CD1c-positive myeloid dendritic cell (primary cell): Measurements from ENCODE around the gene ATP12A.

Source experiments
- DNase-seq: peaks from one replicate; pipeline ENCODE4 v3.0.0-alpha.2; 2016; ENCODE audit errors: extremely low spot score

Gene ATP12A

DNA sequence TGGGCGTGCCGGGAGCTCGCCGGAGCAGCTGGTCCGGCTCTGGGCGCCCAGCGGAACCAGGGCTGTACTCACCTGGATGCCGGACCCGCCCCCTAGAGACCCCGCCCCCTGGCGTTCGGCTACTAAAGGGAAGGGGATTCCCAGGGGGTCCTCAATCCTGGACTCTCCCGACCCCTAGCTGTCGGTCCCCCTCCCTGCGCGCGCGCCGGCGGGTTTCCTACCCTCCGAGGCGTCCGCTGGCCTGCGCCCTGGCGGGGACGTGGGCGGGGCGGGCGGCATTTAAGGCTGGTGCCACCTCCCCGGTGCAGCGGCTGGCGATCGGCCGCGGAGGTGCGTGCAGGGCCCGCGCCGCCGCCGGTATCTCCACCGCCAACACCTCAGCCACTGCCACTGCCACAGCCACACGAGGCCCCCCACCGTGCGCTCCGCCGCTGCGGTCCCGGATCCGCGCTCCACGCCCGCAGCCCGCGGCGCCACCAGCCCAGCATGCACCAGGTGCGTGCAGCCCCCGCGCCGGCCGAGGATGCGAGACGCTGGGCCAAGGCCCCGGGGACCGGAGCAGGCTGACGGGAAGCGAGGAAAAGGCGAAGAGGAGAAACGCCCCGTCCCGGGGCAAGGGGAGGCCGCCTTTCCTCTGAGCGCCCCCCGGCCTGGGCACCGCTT, at the start of gene ATP12A:
Gene ATP12A, plus strand, starts transcription at position 151 of the 663 bp plus-strand sequence. Its CDS starts 336 bp downstream, at position 487.
- DNase-seq: peak; percentile 30

DNA sequence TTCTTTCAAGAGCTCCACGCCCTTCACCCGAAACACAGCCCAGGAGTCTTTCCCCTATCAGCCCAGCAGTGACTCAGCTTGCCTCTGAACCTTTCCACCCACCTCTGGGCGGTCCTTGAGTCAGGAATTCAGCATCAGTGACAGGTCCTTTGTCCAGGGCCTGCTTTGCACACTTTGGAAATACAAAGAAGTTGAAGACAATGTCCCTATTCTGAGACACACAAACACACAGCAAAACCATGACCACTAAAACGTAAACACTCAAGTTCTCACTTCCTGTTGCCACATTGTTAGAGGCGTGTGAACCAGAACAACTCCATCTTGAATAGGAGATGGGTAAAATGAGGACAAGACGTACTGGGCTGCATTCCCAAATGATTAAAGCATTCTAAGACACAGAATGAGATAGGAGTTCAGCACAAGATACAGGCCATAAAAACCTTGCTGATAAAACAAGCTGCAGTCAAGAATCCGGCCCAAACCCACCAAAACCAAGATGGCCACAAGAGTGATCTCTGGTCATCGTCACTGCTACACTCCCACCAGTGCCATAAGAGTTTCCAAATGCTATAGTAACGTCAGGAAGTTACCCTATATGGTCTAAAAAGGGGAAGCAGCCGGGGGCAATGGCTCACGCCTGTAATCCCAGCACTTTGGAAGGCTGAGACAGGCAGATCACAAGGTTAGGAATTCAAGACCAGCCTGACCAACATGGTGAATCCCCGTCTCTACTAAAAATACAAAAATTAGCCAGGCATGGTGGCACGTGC, 49.2 kb upstream of the ATP12A start:
- peak; percentile 52 for DNase-seq

DNA sequence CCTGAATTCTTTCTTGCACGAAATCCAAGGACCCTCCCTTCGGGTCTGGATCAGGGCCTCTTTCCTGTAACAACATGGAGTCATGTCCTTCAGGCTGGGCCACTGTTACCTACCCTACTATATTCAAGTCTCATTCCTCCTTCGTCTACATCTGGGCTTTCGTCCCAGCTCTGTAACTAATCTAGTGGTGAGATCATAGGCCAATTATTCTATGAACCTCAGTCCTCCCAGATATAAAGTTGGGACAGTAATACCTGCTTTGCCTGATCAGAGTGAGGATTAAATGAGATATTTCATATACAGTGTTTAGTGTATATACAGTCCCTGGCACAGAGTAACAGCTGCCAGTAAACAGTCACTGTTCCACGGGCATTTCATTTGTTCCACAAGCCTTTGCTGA, 48.3 kb upstream of the ATP12A start:
- no peak for DNase-seq

DNA sequence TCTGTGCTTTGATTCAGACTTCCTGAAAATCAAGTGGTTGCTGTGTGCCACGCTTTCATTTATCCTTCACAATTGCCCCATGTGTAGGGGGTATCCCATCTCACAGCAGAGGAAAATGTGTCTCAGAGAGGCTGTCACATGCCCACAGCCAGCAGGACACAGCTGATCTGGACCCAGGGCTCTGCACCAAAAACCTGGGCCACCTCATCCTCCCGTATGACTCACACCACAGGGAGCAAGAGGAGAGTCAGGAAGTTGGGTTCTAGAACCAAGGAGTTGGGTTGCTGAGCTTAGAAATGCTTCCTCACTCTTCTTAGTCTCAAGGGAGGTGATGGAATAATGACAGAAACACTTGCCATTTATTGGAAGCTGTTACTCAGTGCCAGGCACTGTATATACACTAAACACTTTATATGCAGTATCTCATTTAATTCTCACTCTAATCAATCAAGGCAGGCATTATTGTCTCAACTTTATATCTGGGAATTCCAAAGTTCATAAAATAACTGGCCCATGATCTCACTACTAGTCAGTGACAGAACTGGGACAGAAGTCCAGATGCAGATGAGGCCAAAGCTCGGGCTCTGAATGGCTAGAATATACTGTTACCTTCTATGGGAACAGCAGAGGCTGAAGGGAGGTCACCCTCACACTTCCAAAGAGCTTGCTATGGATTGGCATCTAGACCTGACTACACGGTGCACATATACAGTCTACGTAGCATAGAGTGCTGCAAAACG, 47.7 kb upstream of the ATP12A start:
- peak; percentile 10 for DNase-seq

DNA sequence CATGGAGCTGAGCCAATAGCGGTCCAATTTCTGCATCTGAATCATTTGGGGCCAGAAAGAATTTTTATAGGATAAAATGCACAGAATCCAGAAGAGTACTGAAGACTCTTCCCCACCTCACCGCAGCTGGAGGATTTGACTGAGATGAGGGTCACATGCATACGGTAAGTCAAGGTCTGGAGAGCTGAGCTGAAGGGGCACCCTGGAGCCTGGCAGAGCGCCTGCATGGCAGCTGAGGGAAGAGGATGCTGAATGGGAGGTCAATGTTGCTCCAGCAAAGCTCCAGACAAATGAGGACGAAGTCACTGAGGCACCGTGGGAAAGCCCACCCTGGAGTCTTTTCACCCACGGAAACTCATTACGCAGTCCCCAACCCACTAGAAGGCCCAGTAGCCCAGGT, 43.4 kb upstream of the ATP12A start:
- DNase-seq: no peak

DNA sequence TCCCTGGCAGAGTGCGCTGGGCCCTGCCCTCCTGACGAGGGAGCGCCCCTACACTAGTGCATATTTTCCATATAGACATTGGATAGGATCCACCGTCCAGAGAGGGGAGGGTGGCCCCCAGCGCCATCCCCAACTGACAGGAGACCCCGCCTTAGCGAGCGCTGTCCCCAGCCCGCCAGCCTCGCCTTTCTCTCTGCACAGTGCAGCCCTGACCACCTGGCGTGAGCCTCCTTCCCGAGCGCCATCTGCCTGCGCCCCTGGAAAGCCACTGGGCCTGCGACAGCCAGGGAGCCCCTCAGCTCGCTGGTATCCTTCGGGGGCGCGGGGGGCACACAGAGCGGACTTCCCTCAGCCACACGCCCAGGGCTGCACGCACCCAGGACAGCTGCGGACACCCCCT, 42.1 kb upstream of the ATP12A start:
- no peak for DNase-seq

DNA sequence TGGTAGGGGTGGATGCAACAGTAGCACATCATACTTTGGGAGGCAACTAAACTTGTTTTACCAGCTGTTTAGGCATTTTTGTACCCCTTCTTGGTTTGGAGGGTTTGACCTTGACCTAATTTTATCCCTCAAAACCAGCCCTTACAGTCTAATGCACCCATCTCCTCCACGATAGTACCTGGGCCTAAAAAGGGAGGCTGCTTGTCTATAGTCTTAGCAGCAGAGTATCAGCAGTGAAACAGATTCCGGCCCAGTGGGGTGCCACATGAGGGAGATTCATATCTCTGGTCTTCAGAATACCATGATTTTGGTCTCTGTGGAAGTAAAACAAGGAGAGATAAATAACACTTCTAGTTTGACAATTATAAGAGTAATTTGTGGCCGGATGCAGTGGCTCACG, 39.5 kb upstream of the ATP12A start:
- DNase-seq: no peak

DNA sequence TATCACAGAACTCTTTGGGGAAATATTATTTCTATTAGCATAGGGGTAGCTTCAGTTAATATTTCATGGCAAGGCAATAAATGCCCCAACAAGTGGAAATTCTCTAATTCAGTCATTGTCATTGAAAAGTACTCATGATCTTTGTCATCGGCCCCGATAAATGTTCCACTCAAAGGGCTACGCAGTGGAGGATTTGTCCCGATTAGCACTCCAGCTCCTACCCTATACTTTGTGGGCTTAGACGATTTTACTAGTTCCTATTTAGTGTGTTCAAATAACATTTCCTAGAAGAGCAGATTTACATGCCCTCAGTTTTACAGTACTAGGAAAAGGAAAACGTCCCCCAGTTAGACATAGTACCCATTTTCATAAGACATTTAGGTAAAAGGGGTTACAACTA, 38.0 kb upstream of the ATP12A start:
- DNase-seq: no peak

DNA sequence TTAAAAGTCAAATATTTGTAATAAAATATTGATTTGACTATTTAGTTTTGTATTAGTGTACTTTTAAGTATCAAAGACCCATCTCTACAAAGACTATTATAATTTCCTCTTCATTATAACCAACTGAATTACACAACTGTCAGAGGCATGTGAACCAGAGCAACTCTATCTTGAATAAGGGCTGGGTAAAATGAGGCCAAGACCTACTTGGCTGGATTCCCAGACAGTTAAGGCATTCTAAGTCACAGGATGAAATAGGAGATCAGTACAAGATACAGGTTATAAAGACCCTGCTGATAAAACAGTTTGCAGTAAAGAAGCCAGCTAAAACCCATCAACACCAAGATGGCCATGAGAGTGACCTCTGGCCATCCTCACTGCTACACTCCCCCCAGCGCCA, 36.2 kb upstream of the ATP12A start:
- no peak for DNase-seq

DNA sequence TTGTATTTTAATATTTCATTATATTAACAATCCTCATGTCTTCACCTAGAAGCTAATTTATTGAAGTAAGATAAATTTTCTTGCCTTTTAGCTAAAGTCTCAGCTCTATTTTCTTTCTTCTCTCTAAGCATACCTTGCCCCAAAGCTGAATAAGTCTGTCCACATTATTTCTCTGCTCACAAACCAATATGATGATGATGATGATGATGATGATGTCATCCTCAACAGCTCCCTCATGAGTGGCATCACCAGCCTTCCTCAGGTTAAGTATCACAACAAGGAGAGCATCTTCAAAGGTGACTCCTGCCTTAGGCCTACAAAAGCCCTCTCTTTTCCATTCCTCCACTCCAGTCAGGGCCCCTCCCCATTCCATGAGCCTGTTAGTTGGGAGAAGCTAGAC, 31.9 kb upstream of the ATP12A start:
- no peak for DNase-seq

DNA sequence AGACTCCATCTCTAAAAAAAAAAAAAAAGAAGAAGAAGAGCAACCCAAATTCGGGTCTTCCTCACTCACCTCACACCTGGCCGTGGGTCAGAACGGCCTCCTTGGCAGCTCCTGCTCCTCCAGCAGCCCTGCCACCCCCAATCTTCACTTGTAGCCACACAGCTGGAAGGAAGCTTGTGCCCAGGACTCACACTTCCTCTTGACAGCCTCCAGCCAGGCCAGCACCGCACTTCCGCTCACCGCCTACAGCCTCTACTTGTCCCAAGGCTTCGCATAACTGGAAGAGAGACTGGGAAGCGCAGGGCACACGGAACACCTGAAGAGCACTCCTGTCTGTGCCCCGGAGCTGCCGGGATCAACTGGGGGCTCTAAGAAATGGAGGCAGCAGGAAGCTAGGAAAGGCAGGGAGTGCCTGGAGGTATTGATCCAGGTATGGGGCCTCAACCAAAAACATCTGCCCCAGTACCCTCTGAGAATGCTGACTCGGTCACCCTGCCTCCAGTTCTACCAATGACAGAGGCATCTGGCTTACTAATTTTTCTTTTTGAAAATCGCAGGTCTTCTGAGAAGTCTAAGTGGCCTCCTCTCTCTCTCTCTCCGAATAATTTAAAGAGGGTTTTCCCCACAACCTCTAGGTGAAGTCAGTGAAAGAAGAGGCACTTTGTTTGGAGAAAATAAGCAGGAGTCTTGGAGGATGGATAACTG, 31.1 kb upstream of the ATP12A start:
- peak; percentile 22 for DNase-seq

DNA sequence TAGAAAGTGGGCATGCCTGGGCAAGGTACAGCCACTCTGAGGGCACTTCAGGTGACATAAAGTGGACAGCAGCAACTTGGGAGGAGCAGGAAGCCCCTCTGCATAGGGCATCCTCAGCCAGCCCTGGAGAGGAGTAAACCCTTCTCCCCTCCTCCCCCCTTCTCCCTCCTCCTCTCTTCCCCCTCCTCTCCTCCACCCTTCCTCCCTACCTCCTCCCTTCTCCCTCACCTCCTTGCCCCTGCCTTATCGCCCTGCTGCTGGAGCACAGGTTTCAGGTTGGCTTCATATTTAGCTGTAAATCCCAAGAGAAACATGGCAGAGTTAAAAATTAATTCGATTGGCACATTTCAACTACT, 30.5 kb upstream of the ATP12A start:
- no peak for DNase-seq

DNA sequence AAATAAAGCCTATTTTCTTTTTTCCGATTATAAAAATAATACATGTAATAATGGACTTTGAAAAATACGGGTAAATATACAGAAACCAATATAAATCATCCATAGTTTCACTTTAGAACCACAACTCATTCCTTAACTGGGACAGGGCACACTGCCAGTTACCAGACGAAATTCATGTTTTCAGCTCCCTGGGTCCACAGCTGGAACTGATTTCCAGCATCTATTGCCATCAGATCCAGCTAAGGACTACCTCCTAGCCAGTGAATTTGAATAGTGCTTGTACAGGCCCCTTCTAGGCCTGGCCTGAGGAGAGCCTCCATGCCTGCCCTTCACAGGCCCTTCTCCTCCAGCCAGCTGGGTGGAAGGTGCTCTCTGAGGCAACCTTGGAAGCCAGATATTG, 30.0 kb upstream of the ATP12A start:
- DNase-seq: no peak

DNA sequence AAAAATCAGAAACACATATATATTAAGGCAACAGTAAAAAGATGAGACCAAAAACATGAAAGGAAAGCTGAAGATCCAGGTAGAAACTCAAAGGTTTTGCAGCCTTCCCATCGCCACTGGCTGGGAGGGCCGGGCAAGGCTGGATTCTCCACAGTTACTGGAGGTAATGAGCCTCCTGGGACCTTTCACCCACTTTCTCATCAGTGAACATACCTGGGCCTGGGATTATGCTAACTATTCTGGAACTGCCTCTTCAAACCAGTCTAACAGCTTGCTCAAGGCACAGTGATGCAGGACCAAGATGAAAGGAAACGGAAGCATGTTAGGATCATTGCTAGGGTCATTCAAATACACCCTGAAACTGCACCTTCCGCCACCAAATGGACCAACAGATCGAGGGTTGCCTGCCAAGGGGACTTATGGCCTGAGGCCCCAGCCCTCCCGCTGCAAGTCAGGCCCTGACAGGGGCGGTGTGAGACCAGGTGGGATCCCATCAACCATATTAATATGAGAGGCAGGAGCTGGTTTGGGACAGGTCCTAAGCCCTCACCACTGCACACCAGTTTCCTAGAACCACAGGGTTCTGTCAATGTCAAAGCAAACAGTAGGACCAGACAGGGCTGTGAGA, 28.4 kb upstream of the ATP12A start:
- DNase-seq: no peak

DNA sequence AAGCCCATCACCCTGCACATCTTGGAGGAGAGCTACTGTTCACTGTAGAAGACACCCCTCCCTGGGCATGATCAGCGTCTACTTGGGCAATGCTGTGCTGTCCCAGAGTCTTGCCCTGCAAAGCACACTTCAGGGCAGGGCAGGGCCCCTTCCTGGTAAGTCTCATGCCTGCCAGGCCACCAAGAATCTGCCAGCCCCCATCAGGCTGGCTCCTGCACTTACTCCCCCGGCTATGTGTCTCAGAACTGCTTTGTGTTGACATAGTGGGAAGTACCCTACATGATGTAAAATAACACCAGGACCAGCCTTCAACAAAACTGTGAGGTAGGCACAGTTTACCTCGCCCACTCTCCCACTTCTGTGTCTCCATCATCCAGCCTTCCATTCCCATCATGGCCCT, 27.8 kb upstream of the ATP12A start:
- DNase-seq: no peak

DNA sequence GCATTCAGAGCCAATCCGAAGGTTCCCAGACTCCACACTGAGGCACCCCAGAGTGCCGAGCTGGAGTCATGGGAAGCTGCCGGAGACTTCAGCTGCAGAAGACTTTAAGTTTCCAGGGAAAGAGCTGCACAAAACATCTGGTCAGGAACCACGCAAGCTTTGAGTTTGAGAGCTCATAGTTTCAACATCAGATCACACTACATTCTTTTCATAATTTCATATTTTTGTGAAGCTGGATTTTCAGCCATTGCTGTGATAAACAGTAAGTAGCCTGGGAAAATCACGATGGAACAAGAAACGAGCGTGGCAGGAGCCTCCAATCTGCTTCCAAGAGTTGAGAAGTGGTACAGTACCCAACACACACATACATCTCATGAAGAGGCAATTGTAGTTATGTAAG, 25.5 kb upstream of the ATP12A start:
- DNase-seq: no peak

DNA sequence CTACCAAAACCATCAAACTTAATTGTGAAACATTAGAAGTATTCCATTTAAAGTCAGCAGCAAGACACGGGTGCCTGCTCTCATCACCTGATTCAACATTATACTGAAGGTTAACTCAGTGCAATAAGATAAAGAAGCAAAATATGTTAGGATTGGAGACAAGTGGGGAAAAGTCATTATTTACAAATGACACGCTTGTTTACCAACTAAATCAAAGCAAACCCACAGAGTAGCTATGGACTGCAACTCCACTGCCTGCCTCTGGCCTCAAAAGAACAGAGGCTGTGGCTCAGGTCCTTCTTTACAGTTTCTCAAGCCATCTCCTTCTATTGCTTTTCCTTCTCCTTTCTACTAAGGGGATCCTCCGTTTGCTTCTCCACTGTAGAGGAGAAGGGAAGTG, 21.0 kb upstream of the ATP12A start:
- DNase-seq: no peak

DNA sequence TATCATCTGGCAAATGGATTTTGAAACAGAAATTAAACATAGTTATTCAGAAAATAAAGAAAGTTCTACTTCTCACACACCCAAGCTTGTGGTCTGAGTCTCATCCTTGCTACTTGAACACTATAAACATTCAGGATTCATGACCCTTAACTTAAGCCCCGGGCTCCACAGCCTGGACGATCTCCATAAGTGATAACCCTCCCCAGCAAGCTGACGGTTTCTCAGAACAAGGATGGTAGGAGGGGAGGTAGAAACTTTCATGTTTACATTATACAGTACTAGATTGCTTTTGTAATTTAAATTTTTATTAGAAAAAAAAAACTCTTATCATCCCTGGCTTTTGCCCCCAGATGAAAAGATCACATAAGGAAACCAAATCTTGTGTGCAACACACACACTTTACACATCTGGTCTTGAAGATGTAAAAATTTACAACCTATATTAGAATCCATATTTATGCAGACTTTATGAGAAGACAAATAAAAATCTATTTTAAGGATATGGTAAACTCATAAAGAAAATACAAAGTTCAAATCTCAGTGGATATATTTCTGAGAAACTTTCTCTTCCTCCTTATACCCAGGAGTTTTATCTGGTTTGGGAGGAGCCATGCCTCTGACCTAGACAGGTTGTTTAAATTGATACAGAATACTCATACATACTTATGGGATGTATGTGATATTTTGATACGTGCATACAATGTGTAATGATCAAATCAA, 20.0 kb upstream of the ATP12A start:
- DNase-seq: no peak

DNA sequence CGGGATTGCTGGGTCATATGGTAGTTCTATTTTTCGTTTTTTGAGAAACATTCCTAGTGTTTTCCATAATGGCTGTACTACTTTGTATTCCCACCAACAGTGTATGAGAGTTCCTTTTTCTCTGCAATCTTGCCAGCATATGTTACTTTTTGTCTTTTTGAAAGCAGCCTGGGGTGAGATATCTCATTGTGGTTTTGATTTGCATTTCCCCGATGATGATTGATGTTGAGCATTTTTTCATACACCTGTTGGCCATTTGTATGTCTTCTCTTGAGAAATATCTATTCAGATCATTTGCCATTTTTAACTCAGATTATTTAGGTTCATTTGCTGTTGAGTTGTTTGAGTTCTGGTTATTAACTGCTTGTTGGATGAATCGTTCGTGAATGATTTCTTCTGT, 18.5 kb upstream of the ATP12A start:
- no peak for DNase-seq

DNA sequence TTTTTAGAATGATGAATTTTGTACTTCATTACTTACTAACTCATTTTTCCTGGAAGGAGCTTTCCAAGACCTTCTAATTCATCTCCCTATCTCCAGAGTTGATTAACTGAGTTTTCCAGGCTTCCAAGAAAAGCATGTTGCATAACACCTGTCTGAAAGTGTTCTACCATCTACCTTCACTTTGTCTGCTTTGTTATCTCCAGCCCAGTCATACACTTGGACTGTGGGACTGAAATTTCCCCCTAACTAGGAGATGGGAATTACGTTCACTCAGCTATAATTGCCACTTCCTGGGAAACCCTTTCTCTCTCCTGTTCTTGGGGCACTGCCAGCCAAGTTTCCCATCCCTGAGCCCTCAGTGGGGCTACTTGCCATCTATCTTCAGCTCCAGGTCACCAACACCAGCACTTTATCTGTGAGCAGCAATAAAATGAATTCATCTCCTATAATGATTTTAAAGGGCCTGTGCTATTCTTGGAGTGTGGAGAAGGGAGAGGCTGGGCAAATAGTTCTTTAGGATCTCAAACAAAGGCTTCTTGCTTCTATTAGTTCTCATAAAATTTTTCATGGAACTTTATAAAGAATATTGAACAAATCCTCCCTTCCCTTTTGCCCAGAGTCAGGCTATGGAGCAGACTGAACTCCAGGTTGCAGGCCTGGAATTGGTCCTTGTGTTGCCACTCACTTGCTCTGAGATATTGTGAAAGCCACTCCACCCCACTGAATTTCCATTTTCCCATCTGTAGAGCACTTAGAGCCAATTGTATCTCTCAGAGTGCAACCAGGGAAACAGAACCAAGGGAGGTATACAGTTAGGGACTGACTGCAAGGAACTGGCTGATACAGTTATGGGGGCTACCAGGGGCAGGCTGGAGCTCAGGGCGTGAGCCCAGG, 17.8 kb upstream of the ATP12A start:
- DNase-seq: no peak
